ENCODE data around the gene ALS2CL.

ALS2CL gene

GRCh38 chr3:46660543-46661523 lies 32.6 kb downstream of the ALS2CL start:
- H3K4me3 ChIP-seq (ENCODE audit: low read length) = no peak overlapping the region
- no peak overlapping the region for H3K9ac ChIP-seq (ENCODE audit: low read length)
- H3K27ac ChIP-seq (ENCODE audit: low read depth, low read length) = no peak overlapping the region
- no peaks in the 10 kb centered on the region for H3K27me3 ChIP-seq (ENCODE audit: control insufficient read depth, insufficient read depth, low read length)
- no peaks in the 10 kb centered on the region for H3K36me3 ChIP-seq (ENCODE audit: control insufficient read depth, insufficient read depth, low read length)
- H3K4me1 ChIP-seq (ENCODE audit: control insufficient read depth, insufficient read depth, low read length) = no peaks in the 10 kb centered on the region

GRCh38 chr3:46660003-46660402 lies 33.5 kb downstream of the ALS2CL start:
- Histone ChIP-seq H3K27ac (ENCODE audit: low read depth, low read length) (no peak overlapping the region), H3K4me3 (ENCODE audit: low read length) (no peak overlapping the region), H3K36me3 (ENCODE audit: control insufficient read depth, insufficient read depth, low read length) (no peaks in the 10 kb centered on the region), H3K4me1 (ENCODE audit: control insufficient read depth, insufficient read depth, low read length) (no peaks in the 10 kb centered on the region), H3K27me3 (ENCODE audit: control insufficient read depth, insufficient read depth, low read length) (no peaks in the 10 kb centered on the region), H3K9ac (ENCODE audit: low read length) (no peak overlapping the region)

GRCh38 chr3:46659285-46659684 lies 34.2 kb downstream of the ALS2CL start:
- no peaks in the 10 kb centered on the region for H3K27me3 ChIP-seq (ENCODE audit: control insufficient read depth, insufficient read depth, low read length)
- H3K4me3 ChIP-seq (ENCODE audit: low read length) = no peak overlapping the region
- H3K9ac ChIP-seq (ENCODE audit: low read length) = no peak overlapping the region
- no peaks in the 10 kb centered on the region for H3K36me3 ChIP-seq (ENCODE audit: control insufficient read depth, insufficient read depth, low read length)
- no peaks in the 10 kb centered on the region for H3K4me1 ChIP-seq (ENCODE audit: control insufficient read depth, insufficient read depth, low read length)
- H3K27ac ChIP-seq (ENCODE audit: low read depth, low read length) = no peak overlapping the region

- no peak overlapping the region for H3K27ac ChIP-seq (ENCODE audit: low read depth, low read length)
- H3K4me1 ChIP-seq (ENCODE audit: control insufficient read depth, insufficient read depth, low read length) = no peaks in the 10 kb centered on the region
- no peak overlapping the region for H3K4me3 ChIP-seq (ENCODE audit: low read length)
- no peaks in the 10 kb centered on the region for H3K27me3 ChIP-seq (ENCODE audit: control insufficient read depth, insufficient read depth, low read length)
- no peaks in the 10 kb centered on the region for H3K36me3 ChIP-seq (ENCODE audit: control insufficient read depth, insufficient read depth, low read length)
- H3K9ac ChIP-seq (ENCODE audit: low read length) = no peak overlapping the region
Observed at GRCh38 chr3:46656778-46657556, 36.5 kb downstream of the ALS2CL start.

- Histone ChIP-seq H3K27me3 (ENCODE audit: control insufficient read depth, insufficient read depth, low read length) (no peaks in the 10 kb centered on the region), H3K36me3 (ENCODE audit: control insufficient read depth, insufficient read depth, low read length) (no peaks in the 10 kb centered on the region), H3K4me1 (ENCODE audit: control insufficient read depth, insufficient read depth, low read length) (no peaks in the 10 kb centered on the region), H3K4me3 (ENCODE audit: low read length) (no peak overlapping the region), H3K9ac (ENCODE audit: low read length) (no peak overlapping the region), H3K27ac (ENCODE audit: low read depth, low read length) (no peak overlapping the region)
Observed at GRCh38 chr3:46655271-46655670, 38.2 kb downstream of the ALS2CL start.

GRCh38 chr3:46651084-46651483 lies 42.4 kb downstream of the ALS2CL start:
- Histone ChIP-seq H3K9ac (ENCODE audit: low read length) (no peak overlapping the region), H3K27ac (ENCODE audit: low read depth, low read length) (no peak overlapping the region), H3K4me3 (ENCODE audit: low read length) (no peak overlapping the region), H3K36me3 (ENCODE audit: control insufficient read depth, insufficient read depth, low read length) (no peaks in the 10 kb centered on the region), H3K4me1 (ENCODE audit: control insufficient read depth, insufficient read depth, low read length) (no peaks in the 10 kb centered on the region), H3K27me3 (ENCODE audit: control insufficient read depth, insufficient read depth, low read length) (no peaks in the 10 kb centered on the region)

- Histone ChIP-seq H3K27ac (ENCODE audit: low read depth, low read length) (no peak overlapping the region), H3K36me3 (ENCODE audit: control insufficient read depth, insufficient read depth, low read length) (no peaks in the 10 kb centered on the region), H3K4me1 (ENCODE audit: control insufficient read depth, insufficient read depth, low read length) (no peaks in the 10 kb centered on the region), H3K27me3 (ENCODE audit: control insufficient read depth, insufficient read depth, low read length) (no peaks in the 10 kb centered on the region), H3K9ac (ENCODE audit: low read length) (no peak overlapping the region), H3K4me3 (ENCODE audit: low read length) (no peak overlapping the region)
Observed at GRCh38 chr3:46649436-46649835, 44.0 kb downstream of the ALS2CL start.

GRCh38 chr3:46648096-46648495 lies 45.4 kb downstream of the ALS2CL start:
- H3K4me1 ChIP-seq (ENCODE audit: control insufficient read depth, insufficient read depth, low read length) = no peaks in the 10 kb centered on the region
- no peaks in the 10 kb centered on the region for H3K27me3 ChIP-seq (ENCODE audit: control insufficient read depth, insufficient read depth, low read length)
- no peak overlapping the region for H3K4me3 ChIP-seq (ENCODE audit: low read length)
- no peak overlapping the region for H3K27ac ChIP-seq (ENCODE audit: low read depth, low read length)
- no peak overlapping the region for H3K9ac ChIP-seq (ENCODE audit: low read length)
- no peaks in the 10 kb centered on the region for H3K36me3 ChIP-seq (ENCODE audit: control insufficient read depth, insufficient read depth, low read length)

- Histone ChIP-seq H3K4me1 (ENCODE audit: control insufficient read depth, insufficient read depth, low read length) (no peaks in the 10 kb centered on the region), H3K27ac (ENCODE audit: low read depth, low read length) (no peak overlapping the region), H3K27me3 (ENCODE audit: control insufficient read depth, insufficient read depth, low read length) (no peaks in the 10 kb centered on the region), H3K9ac (ENCODE audit: low read length) (no peak overlapping the region), H3K4me3 (ENCODE audit: low read length) (no peak overlapping the region), H3K36me3 (ENCODE audit: control insufficient read depth, insufficient read depth, low read length) (no peaks in the 10 kb centered on the region)
Observed at GRCh38 chr3:46646700-46647099, 46.8 kb downstream of the ALS2CL start.

- H3K27me3 ChIP-seq (ENCODE audit: control insufficient read depth, insufficient read depth, low read length) = no peaks in the 10 kb centered on the region
- no peaks in the 10 kb centered on the region for H3K4me1 ChIP-seq (ENCODE audit: control insufficient read depth, insufficient read depth, low read length)
- no peak overlapping the region for H3K9ac ChIP-seq (ENCODE audit: low read length)
- H3K27ac ChIP-seq (ENCODE audit: low read depth, low read length) = no peak overlapping the region
- no peak overlapping the region for H3K4me3 ChIP-seq (ENCODE audit: low read length)
- no peaks in the 10 kb centered on the region for H3K36me3 ChIP-seq (ENCODE audit: control insufficient read depth, insufficient read depth, low read length)
Observed at GRCh38 chr3:46643701-46644100, 49.8 kb downstream of the ALS2CL start.

GRCh38 chr3:46642971-46643370 lies 50.5 kb downstream of the ALS2CL start:
- Histone ChIP-seq H3K27ac (ENCODE audit: low read depth, low read length) (no peak overlapping the region), H3K4me3 (ENCODE audit: low read length) (no peak overlapping the region), H3K27me3 (ENCODE audit: control insufficient read depth, insufficient read depth, low read length) (no peaks in the 10 kb centered on the region), H3K9ac (ENCODE audit: low read length) (no peak overlapping the region), H3K4me1 (ENCODE audit: control insufficient read depth, insufficient read depth, low read length) (no peaks in the 10 kb centered on the region), H3K36me3 (ENCODE audit: control insufficient read depth, insufficient read depth, low read length) (no peaks in the 10 kb centered on the region)

GRCh38 chr3:46640927-46641326 lies 52.6 kb downstream of the ALS2CL start:
- Histone ChIP-seq H3K36me3 (ENCODE audit: control insufficient read depth, insufficient read depth, low read length) (no peaks in the 10 kb centered on the region), H3K27me3 (ENCODE audit: control insufficient read depth, insufficient read depth, low read length) (no peaks in the 10 kb centered on the region), H3K27ac (ENCODE audit: low read depth, low read length) (no peak overlapping the region), H3K4me1 (ENCODE audit: control insufficient read depth, insufficient read depth, low read length) (no peaks in the 10 kb centered on the region), H3K9ac (ENCODE audit: low read length) (no peak overlapping the region), H3K4me3 (ENCODE audit: low read length) (no peak overlapping the region)

All from rectal smooth muscle tissue (tissue), 1 donor.